Measurements from ENCODE around the gene TRIM75. TPM values are rescaled to one million over a fixed set of nuclear protein-coding genes. Genes with fewer than 3 reads are reported as not detected.

Gene TRIM75
- total and polyA plus RNA-seq, 10 of the 15 experiments (the other 5 are each of a cell fraction or from before 2014, with no cell fraction given) = not detected

DNA sequence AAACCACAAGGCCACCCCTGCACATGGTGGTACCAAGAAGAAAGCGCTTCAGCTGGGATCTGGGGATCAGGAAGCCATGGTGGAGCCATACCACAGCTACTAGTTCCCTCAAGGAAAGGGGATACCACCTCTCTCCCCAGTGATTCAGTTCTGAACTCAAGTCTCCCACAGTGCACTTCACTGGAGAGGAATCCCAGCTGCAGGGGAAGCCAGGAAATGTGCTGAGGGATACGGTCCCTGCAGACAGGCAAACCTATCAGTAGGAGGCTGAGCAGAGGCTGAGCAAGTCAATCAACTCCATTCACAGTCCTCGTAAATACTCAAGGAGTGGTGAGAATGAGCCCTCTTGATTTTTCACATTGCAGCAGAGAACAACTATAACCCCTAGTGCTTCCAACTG is 48.0 kb downstream of the TRIM75 start:
- no peak overlapping the region for H2AFZ ChIP-seq (ENCODE audit: control insufficient read depth, low read depth, low read length)
- RAD21 ChIA-PET (ENCODE audit: unreplicated experiment) = no interaction called here
- SMC1A ChIA-PET (ENCODE audit: uncharacterized antibody, unreplicated experiment) = no interaction called here
- FAIRE-seq = no peak
- in situ Hi-C loops (cut with MboI) = no loop called here
- H3K4me1 ChIP-seq (ENCODE audit: control insufficient read depth, insufficient read depth, low read length) = no peaks in the 10 kb centered on the region
- WGBS (ENCODE audit: insufficient coverage, insufficient replicate concordance, low lambda C conversion rate, missing lambda C conversion rate) = 98% methylated on average over 3 of the region's 3 CpGs
- no peaks in the 10 kb centered on the region; a peak in 1 of 4 replicates for H3K36me3 ChIP-seq (ENCODE audit: control insufficient read depth in 2 of 2, insufficient read depth in 2 of 2, low read length in 1 of 2)
- no peak overlapping the region for H3K4me3 ChIP-seq
- H4K20me1 ChIP-seq (ENCODE audit: control insufficient read depth, insufficient read depth) = no peaks in the 10 kb centered on the region
- H3K79me2 ChIP-seq (ENCODE audit: control insufficient read depth, insufficient read depth, low read length) = no peaks in the 10 kb centered on the region
- no peaks in the 10 kb centered on the region for H3K9me3 ChIP-seq (replicated peaks; ENCODE audit: control insufficient read depth, insufficient read depth, low read length)
- no peak overlapping the region for H3K27ac ChIP-seq (ENCODE audit: control insufficient read depth, insufficient read depth)
- no TSS peak for BruUV-seq (replicated peaks)
- ATAC-seq = no peak
- TF ChIP-seq CHD1 (IDR thresholded peaks at IDR 0.05; ENCODE audit: low read depth, low read length) (no peak), ESRRA (IDR thresholded peaks at IDR 0.05; ENCODE audit: low read length) (no peak), CHD4 (IDR thresholded peaks at IDR 0.05) (no peak), ZNF207 (IDR thresholded peaks at IDR 0.05; ENCODE audit: borderline replicate concordance) (no peak), ZNF274 (IDR thresholded peaks at IDR 0.05; ENCODE audit: insufficient read depth, insufficient read length) (no peak), POLR2AphosphoS2 (IDR thresholded peaks at IDR 0.05; ENCODE audit: low read depth, low read length) (no peak)
- TF ChIP-seq, protein P1, sequence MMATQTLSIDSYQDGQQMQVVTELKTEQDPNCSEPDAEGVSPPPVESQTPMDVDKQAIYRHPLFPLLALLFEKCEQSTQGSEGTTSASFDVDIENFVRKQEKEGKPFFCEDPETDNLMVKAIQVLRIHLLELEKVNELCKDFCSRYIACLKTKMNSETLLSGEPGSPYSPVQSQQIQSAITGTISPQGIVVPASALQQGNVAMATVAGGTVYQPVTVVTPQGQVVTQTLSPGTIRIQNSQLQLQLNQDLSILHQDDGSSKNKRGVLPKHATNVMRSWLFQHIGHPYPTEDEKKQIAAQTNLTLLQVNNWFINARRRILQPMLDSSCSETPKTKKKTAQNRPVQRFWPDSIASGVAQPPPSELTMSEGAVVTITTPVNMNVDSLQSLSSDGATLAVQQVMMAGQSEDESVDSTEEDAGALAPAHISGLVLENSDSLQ (IDR thresholded peaks at IDR 0.05) = no peak
- TF ChIP-seq, protein P2, sequence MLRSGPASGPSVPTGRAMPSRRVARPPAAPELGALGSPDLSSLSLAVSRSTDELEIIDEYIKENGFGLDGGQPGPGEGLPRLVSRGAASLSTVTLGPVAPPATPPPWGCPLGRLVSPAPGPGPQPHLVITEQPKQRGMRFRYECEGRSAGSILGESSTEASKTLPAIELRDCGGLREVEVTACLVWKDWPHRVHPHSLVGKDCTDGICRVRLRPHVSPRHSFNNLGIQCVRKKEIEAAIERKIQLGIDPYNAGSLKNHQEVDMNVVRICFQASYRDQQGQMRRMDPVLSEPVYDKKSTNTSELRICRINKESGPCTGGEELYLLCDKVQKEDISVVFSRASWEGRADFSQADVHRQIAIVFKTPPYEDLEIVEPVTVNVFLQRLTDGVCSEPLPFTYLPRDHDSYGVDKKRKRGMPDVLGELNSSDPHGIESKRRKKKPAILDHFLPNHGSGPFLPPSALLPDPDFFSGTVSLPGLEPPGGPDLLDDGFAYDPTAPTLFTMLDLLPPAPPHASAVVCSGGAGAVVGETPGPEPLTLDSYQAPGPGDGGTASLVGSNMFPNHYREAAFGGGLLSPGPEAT (IDR thresholded peaks at IDR 0.05; ENCODE audit: low read depth) = no peak
- intact Hi-C loops (cut with micrococcal nuclease; ENCODE audit: unreplicated experiment) = no loop called here
- no peak overlapping the region for H3K4me2 ChIP-seq (ENCODE audit: control insufficient read depth, insufficient read depth)
- no peak for DNase-seq (ENCODE audit: low read depth, low spot score)
- no peak overlapping the region for H3K9ac ChIP-seq (ENCODE audit: control insufficient read depth, insufficient read depth, low read length)
- POLR2A ChIA-PET = no interaction called here
- CTCF ChIA-PET = no interaction called here
- H3K27me3 ChIP-seq (replicated peaks in 1 of 2; ENCODE audit: control insufficient read depth in 2 of 2, insufficient read depth in 2 of 2, low read length in 1 of 2) = no peaks in the 10 kb centered on the region

Data from GM12878 (cell line).